ENCODE data around the gene ZBTB3.
A peak's percentile ranks its signal among the peaks of the same experiment; 100 is the strongest.
"Not testable (repeated sequence)": the region's sequence is repeated elsewhere in the genome, so short reads cannot be mapped to it uniquely, and the experiment has no call there.

Gene ZBTB3

GRCh38 chr11:62716206-62716605 is 37.8 kb downstream of the ZBTB3 start:
- DNase-seq (ENCODE audit: low spot score), result no peak

- no peak for DNase-seq (ENCODE audit: low spot score)
Measured at GRCh38 chr11:62715150-62716130, 38.5 kb downstream of the ZBTB3 start.

DNA sequence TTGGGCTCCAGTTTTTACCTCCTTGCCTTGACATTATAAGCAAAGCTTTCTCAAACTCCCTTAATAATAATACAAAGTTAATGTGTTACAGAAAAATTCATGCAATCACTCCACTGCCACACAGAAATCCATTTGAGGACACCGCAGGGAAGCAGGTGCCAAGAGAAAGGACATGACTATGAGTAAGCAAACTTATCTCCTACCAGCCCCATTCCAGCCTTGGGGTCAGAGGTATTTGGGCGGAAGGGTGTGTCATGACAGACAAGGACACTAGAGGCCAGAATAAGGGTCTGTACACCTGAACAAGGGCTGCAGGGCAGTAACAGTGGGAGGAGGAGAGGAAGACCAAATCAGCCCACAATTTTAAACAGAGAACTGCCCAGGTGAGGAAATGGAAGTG is 40.6 kb downstream of the ZBTB3 start:
- no peak for DNase-seq (ENCODE audit: low spot score)

DNA sequence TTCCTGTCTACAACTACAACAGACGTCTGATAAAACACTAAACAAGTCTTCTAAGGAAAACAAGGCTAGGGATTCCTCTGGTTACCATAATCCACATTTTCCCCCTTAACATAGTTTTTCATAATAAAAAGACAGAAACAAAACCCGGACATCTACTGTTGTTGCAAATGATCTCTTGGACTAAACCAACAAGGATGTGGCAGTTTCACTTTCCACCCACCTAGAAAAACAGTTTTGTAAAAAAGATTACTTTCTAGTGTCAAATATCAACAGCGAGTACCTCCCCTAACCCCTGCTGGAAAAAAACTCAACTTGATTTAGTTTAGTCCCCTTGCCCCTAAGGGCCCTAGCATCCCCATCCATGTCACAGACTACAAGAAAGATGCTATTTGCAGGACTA is 41.1 kb downstream of the ZBTB3 start:
- no peak for DNase-seq (ENCODE audit: low spot score)

DNA sequence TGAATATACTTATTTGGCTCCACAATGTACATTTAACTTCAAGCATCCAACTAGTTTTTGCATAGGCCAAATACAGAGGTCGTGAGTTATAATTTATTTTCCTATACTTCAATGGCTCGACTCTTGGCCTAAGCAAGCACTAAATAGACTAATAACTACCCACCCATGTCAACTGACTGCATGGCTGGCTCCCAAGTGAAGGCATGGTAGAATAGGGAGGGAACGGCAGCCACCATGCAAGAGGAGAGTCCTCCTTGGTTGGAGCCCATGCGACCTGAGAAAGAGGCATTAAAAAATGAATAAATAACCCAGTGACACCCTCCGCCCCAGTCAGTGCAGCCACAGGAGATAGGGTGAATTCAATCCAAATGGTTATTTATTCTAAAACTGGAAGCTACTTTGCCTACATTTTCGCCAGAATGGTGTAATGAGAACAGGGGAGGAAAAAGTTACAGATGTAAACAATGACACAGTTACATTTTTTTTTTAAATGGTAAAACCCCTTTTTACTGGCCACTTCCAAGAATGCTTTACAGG is 41.6 kb downstream of the ZBTB3 start:
- no peak for DNase-seq (ENCODE audit: low spot score)

DNA sequence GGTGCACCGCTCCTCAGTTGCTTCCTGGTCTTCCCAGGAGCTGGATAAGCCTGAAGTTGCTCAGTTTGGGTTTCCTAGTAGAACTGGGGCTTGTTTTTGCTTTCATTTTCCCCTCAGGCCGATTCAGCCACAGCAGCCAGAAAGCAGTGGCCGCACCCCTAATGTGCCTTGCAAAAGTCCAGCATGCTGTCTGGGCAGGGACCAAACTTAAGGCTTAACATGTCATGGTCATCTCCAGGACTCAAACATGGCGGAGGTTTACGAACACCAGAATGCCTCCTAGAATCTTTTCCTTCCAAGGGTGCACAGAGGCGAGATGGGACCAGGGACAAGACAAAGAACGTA is 44.0 kb downstream of the ZBTB3 start:
- no peak for DNase-seq (ENCODE audit: low spot score)

GRCh38 chr11:62709247-62710000 is 44.5 kb downstream of the ZBTB3 start:
- peak; percentile 98 for DNase-seq (ENCODE audit: low spot score)

GRCh38 chr11:62708793-62709192 is 45.2 kb downstream of the ZBTB3 start:
- DNase-seq (ENCODE audit: low spot score), result no peak

DNA sequence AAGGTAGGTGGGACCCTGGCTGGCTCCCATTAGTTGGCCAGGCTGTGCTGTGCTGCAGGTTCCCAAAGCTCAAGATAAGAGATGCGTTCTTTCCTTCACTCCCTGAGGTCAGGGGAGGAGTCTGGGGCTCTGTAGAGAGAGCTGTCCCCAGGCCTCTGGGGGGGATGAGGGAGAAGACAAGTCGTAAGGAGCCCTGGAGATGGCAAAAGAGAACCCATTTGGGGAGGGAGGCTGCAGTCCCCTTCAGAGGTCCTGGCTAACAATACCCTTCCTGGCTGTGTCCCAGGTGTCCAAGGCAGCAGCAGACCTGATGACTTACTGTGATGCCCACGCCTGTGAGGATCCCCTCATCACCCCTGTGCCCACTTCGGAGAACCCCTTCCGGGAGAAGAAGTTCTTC is 45.6 kb downstream of the ZBTB3 start:
- no peak for DNase-seq (ENCODE audit: low spot score)

GRCh38 chr11:62707277-62707861 is 46.6 kb downstream of the ZBTB3 start, which contains the start of the genes BSCL2 and GNG3:
TSS of gene BSCL2 (minus strand) at chr11:62707424. CDS start at chr11:62707195, 229 bp downstream.
TSS of gene GNG3 (plus strand) at chr11:62707676. CDS start at chr11:62708296, 620 bp downstream.
- DNase-seq (ENCODE audit: low spot score), result peak; percentile 62

- no peak for DNase-seq (ENCODE audit: low spot score)
Measured at GRCh38 chr11:62706850-62707247, 47.1 kb downstream of the ZBTB3 start.

DNA sequence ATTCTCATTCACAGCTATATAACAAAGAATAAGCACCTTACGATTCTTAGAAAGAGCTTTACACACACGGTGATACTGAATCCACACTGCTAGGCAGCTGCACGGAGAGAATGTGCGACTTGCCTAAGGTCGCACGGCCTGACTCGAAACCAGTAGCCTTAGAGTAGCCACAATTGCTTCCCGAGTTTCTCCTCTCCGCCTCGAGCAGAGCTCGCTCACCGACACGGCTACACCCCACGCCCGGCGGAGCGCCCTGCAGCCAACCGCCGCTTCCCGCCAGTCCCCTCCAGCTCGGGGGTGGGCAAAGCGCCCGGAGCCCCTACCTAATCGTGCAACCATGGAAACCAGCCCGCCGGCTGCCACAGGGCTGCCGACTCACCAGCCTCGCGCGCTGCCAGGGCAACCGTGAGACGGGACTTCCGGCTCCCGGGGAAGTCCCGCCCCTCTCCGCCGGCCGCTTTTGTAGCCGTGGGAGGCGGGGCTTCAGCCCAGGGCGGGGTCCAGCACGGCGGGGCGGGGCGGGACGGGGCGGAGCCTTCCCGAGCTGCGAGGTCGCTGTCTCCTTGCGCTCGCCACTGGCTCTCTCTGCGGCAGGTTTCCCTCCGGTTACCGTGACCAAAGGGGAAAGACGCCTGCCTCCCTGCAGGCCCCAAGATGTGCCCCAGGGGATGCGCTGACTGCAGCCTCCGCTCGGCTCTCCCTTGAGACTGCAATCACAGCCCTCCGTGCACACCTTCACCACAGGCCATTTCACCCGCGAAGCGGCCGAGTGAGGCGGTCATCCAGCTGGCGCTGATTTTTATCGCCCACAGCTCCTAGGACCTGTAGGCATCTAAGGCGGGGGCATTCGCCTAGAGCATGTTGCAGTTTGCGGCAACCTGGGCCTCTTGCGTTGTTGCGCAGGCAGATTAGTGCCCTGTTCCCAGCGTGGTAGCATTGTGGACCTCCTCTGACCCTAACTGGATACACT is 47.8 kb downstream of the ZBTB3 start:
- peak; percentile 90 for DNase-seq (ENCODE audit: low spot score)

DNA sequence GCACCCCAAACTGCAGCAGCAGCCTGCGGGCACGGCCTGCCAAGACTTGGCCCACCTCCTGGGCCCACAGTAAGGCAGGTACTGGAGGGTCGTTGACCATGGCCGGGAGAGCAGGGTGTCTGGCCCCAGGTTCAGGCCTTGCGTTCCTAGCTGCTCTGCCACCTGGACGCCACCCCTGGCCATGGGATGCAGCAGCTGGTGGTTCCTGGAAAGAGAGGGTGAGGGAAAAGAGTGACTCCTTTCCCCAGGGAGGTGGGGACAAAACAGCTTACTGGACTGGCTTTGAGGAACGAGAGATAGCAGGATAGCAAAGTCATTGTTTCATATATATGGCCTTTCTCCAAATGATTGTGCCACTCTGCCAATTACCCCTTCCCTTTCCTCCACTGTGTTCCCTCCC is 48.5 kb downstream of the ZBTB3 start:
- DNase-seq (ENCODE audit: low spot score), result no peak

DNA sequence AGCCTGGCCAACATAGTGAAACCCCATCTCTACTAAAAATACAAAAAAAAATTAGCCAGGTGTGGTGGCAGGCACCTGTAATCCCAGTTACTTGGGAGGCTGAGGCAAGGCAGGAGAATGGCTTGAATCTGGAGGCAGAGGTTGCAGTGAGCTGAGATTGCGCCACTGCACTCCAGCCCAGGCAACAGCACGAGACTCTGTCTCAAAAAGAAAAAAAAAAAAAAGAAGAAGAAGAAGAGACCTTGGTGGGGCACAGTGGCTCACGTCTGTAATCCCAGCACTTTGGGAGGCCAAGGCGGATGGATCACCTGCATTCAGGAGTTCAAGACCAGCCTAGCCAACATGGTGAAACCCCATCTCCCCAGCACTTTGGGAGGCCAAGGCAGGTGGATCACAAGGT is 50.0 kb downstream of the ZBTB3 start:
- DNase-seq (ENCODE audit: low spot score), result not testable (repeated sequence)

DNA sequence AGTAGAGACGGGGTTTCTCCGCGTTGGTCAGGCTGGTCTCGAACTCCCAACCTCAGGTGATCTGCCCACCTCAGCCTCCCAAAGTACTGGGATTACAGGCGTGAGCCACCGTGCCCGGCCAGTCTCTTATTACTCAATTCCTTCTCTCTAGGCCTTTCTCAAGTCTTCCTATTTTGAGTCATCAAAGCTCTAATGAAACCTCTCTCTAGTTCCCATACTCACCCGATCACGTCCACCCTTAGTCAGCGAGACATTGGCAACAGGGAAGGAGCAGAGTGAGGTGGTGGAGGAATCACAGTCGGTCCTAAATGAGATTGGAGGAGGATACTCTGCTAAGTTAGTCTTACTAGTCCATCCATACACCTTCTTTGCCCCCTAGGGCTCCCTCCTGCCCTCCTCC is 51.7 kb downstream of the ZBTB3 start:
- no peak for DNase-seq (ENCODE audit: low spot score)

Data from pons (tissue), 1 donor.